Fibroblast of skin of abdomen (primary cell): Measurements from ENCODE around the gene SMAD3.

Experiments used
- DNase-seq: peaks from one replicate; pipeline ENCODE4 v3.0.0-alpha.2; 2013

The SMAD3 gene

DNA sequence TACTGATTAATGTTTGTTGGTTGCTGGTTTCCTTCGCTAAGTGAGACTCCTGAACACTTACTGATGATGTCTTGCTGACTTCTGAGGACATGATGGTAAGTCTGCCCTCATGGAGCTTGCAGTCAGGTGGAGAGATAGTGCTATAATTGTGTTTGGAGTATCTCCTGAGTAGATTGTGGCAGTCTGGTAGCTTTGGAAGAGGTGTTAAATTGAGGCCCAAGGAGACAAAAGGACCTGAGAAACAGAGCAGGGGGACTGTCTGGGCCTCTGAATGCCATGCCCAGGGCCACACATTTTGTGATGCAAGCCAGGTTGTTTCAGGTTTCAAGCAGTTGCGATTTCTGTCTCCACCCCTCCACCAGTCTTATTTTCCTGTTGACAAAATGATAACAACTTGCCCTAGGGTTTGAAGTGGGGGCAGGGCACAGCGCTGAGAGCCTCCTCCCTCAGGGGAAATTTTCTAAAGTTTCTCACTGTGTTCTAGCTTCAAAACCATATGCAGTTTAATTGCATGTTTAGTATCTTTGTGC, 16.7 kb downstream of the SMAD3 start:
- no peak for DNase-seq

DNA sequence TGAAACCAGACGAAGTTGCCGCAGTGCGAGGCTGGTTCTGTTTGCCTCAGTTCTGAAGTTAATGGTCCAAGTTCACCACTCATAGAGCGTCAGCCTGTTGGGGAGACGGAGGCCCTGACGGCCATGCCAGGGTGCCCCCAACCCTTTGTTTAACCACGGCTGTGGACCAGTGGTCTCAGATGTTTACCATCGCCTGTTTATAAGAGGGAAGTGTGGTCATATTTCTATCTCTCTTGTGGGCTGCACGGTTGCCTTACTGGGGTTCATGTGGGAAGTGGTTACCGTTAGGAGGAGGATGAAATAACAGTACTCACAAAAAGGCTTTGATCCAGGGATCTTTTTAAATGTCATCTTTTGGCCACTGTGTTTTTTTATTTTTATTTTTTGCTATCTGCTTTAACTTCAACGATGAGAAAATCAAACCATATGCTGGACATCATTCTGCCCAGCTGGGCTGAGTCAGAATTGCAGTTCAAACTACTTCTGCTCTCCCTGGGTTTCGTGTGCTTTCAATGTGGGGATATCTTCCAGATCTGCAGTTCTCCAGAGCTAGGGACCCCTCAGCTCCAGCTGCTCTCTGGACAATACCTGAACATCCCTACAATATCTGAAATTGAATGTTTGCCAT, 17.8 kb downstream of the SMAD3 start:
- DNase-seq: no peak

DNA sequence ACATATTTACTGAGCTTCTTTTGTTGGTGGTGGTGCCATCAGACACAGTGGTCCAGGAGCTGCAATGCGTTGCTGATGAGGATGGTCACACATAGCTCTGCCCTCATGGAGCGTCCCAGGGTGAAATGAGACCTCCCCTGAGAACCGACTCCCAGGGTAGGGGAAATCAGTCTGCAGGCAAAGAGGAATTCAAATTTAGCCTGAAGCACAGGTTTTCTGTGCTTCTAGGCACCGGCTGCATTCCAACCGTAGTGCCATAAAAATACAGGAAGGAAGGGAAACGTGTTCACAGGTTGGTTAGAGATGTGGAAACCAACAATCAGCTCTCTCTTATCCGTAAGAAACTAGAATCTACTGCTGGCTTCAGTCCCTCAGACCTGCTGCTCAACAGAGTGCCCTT, 19.2 kb downstream of the SMAD3 start:
- no peak for DNase-seq

DNA sequence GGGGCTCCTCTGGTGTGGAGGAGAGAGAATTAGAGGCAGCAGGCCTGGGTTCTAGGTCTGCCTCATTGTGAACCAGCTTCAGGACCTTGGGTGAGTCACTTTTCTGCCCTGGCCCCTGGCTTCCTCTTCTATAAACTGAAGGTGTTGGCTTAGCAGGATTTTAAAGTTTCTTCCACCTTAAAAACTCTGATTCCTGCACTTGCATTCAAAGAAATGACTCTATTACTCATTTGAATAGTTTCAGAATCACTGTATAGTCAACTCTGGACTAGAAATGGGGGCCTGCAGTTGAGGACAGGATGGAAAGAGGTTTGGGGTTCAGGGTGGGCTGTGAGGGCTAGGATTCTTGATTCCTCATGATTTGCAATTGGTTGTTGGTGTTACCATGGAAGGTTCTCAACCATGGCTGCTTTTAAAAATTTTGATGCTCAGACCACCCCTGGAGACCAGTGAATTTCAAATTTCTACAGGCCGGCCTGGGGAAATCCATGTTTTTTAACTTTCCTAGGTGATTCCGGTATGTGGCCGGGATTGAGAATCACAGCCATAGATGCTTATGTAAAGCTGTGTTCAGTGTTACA, 19.9 kb downstream of the SMAD3 start:
- DNase-seq: no peak

DNA sequence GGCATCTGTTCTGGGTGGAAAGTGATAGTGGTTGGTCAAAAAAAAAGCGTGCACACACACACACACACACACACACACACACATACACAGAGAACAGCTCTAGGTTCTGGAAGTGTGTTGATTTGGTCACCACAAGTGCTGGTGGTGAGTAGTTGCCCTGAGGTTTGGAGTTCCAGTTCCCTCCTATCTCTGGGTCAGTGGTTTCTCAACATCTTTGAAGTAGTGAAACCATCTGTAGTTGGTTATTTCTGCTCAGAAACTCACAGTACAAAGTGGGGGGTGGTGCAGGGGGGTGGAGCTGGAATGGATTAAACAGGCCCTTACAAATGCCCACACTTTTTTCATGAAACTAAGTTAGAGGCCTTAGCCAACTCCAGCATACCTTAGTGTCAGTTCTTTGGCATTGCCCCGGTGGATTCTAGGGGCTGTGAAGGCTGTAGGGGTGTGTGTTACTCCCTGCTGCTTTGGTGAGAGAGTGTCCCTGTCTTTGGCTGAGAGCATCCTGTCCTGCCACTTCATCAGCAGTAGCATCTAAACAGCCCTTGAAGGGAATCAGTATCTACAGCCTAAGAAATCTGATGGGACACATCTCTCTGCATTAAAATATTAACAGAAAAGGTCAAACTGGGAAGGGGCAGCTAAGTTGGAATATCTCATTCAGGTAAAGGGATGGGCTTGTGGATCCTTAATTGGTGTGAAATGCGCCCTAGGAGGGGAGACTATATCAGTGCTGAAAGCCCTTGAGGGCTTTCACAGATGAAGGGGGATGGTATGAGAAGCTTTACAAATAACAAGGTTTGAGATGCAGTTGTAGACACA, 20.6 kb downstream of the SMAD3 start:
- peak; percentile 92 for DNase-seq

DNA sequence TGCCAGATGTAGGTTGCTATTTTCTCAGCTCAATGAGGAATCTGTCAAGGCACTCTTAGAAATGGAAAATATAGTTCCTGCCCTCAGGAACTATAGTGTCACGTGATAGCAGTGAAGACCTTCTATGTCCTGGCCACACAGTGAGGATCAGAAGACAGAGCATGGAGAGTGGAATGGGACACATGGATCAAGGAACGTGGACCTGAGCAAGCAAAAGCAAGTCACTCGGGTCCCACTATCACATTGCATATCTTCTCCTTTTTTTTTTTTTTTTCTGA, 21.2 kb downstream of the SMAD3 start:
- no peak for DNase-seq

DNA sequence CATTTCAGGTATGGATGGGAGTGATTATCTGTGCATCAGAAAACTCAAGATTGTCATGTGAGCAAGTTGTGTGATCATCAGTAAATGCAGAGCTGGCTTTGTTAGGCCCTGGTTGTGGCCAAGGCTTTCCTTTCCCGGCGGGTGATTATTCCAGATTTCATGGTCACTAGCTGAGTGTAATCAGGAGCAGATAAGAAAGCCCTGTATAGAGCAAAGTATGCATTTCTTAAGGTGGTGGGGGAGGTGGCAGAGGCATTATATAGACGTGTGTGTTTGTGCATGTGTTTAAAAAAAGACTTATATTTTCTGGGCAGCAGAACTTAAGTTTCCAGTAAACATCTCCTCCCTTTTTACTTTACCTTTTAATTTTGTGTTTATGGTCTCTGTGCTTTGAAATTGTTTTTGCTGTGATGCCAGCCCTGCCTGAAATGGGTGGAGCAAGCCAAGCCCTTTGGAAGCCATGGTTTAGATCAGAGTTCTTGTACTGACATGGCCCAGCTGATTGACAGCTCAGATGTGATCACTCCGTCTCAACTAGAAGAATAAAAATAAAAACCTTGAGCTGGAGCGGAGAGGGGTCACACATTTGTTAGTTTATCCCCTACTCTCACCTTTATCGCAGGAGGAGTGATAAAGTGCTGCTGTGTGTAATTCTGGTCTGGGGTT, 22.2 kb downstream of the SMAD3 start:
- DNase-seq: no peak

DNA sequence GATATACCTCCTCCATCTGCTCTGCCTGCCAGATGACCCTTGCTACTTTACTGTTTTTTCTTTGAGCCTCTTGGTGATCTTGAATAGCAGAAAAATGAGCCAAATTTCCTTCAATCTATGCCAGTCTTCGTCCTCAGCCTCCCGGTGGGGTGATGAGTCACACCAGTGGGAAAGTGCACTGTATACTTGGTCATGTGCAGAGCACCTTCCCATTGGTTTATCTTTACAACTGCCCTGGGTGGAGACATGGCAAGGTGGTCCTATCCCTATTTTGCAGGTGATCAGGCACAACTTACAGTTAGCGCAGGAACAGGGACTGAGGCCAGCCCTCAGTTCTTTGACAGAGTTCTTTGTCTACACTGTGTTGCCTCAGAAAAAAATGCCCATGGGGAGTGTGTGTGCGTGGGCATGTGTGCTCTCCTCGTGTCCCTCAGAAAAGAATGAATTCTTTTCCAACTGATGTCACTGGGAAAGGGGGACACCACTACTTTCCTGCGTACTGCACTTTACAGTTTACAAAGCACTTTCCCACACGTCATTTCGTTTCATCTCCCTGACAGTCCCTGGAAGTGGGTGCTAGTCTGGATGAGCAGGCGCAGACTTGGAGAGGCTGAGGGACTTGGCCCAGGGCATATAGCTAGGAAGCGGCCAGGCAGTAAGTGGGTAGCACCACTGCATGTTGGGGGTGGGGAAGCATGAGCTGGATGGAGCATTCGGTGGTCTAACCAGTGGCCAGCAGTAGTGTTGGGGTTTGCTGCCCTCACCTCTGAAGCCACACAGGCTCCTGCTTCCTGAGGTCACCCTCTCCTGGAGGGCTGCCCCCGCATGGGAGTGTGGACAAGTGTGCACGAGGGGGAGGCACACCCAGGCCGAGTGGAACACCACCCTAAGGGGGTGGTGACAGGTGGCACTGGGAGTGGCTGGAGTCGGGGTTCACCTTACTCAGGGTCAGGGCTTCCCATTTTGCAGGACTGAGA, 24.1 kb downstream of the SMAD3 start:
- DNase-seq: peak; percentile 57

DNA sequence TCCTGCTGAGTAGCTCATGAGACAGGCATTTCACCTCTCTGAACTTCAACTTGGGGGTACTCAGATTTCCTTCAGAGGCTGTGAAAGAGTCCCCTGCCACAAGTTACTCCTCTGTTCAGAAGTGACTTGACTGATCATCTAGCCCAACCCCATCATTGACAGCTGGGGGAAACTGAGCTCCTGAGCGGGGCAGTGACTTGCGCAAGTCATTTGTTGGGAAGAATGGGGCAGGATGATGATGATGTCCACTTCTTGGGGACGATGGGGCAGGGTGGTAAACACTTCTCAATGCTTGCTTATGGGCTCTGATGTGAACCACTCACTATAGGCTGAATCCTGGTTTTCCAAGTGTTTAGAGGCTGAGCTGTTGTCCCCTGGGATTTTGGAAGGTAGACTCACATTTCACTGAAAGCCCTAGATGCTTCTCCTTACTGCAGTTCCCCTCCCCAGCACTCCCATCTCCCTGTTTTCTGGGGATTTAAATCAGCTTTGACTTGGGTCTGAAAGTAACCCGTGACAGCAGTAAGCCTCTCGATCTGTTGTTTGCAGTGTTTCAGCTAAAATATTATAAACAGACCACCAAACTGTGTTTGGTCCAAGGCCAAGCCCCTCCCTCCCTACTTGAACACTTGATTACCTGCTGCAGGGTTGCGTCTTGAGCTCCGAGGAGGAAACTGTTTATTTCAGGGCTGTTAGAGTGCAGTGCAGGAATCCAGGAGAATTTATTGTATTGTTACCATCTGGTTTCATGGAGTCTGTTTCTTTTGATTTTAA, 25.1 kb downstream of the SMAD3 start:
- DNase-seq: no peak

DNA sequence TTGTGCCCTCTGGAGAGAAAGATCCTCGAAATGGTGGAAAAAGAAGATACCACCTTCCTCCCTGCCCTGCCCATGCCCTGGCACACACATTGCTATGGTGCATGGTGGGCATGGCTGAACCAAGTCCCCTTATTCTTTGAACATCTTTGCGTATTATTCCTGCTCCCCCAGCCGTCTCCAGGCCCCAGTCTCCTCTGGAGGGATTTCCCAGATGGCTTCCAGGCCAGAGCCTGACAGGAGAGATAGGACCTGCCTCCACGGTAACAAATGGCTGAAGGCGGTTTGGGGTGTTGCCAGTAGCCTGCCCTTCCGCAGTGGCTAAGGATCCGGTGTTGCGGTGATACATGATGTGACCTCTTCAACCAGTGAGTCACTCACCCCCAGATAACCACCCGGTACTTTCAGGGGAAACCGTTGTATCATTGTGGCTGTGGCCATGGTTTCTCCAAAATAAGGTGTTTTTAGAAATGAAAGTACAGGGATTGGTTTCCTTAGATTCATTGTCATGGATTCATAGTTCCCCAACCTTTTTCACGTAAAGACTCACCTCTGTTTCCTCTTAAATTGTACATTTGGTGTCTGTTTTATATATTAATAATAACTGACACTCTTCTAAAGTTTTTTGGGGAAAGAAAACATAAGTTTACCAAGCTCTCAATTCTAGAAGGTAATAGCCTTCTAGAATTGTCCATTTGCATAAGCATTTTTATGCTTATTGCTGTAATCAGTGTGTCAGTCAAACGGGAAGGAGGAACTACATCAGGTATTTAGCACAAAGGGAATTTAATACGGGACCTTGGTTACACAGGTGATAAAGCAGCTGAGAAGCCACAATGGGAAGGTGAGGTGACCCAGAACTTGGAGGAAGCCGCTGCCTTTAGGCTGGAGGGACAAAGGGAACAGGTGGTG, 25.9 kb downstream of the SMAD3 start:
- DNase-seq: peak; percentile 87

DNA sequence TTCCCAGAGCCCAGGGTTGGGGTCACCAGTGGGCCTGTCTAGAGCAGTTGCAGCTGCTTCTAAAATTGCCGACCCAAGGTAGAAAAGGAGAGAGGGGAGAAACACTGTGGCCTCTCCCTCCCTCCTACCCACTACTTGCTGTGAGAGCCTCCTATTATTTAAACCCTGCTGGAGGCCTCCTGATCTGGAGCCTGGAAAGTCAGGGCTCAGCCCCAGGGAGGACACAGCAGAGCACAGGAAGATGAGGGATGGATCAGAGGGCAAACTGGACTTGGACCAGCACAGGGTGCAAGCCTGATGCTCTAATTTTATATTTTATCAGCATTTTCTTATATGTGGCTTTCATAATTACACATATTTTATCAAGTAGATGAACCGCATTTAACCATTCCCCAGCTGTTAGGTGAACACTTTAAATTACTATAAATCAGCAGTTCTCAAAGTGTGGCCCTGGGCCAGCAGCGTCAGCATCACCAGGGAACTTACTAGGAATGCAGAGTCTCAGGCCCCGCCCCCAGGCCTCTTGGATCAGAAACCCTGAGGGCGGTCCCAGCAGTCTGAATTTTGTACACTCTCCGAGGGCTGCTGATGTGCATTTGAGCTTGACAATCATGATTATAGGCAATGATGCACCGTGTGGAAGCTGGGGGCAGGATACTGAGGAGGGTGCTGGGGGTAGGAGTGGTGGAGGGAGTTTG, 26.7 kb downstream of the SMAD3 start:
- DNase-seq: no peak

DNA sequence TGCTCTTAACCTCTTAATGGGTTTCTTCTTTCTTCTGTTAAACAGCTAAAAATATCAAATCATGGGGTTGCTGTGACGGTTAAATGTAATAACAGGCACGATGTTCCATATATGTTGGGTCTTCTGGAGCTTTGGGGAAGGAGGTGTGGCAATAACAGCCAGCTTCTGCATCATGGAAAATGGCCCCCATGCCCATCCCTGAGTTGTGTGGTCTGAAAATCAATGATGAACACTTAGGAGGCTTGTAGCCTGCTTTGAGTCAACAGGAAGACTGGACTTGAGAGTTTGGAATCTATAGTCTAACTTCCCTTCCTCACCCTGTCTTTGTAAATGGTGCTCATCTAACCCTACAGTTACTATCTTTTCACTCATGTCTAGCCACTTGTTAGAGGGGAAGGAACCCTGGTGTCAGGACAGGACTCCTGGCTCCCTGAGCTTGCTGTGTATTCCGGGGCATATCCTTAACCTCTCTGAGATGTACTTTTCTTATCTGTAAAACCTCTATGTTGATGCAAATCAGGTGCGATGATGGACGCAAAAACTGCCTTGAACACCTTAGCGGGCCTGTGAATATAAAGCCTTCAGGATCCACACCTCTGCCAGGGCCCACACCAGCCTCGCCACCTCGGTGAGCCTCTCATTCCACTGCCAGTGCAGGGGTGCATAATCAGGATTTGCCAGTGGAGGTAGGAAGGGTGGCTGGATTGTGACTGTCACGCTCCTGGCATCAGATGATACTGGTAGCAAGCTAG, 27.5 kb downstream of the SMAD3 start:
- no peak for DNase-seq

DNA sequence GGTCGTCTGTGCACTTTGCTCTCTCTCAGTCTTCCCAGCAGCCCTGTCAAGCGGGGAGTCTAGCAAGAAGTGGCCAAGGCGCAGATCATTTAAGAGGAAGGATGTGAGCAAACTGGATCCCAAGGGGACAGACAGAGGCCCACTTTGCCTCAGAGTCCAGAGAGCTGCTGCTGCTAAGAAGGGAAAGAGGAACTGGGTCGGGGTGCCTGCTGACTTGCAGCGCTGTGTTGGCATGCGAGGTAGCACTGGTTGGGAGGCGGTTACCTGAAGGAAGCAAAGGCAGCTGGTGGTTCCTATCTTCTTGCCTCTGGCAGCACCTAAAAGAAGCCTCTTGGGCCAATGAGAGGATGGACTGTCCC, 28.1 kb downstream of the SMAD3 start:
- DNase-seq: no peak

DNA sequence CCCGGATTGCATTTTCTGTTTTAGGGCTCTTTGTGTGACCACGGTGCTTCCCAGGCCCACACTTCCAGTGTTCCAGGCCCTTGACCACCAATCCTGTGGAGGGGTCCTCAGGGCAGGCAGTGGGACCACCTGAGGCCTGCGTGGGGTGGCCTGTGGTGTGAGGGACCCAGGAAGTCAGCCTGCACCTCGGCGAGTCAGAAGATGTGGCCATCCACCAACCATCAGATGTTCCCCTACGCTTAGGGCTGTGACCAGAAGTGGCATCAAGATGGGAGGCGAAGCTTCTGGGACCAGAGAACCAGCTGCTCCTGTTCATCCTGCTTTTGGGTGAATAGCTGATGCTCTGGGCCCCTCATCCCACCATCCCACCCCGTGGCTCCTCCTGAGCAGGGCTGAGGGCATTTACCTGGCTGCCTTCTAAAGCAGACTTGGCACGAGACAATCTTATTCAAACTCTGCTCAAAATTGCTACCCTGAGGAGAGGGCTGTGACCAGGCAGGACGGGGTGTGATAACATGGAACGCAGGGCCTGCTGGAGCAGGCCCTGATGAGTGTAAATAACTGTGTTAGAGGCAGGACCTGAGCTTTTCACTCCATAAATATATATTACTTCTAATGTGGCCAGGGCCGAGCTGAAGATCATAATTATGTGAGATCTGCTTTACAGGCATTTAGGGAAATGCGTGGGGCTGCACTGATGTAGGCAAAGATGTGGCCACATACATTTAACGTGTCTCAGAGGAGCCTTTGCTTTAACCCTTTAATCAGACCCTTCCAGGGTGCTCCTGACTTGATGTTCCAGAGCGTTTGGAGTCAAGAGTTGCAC, 28.8 kb downstream of the SMAD3 start:
- no peak for DNase-seq

DNA sequence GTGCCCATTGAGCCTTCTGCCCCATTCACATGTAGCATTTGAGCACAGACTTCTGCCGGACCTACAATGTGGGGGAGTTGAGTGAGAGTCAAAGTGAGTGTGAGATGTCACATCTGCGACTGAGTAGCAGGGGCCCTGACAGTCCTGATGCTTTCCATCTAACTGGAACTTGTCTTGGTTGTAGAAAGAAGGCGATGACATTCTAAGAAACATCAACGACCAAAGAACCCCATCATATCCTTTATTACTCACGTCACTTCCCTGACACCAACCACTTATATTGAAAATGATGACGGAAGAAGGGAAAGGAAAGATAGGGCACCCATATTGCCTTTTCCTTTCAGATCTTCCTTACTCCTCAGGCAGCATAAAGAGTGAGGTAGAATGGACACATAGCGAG, 30.5 kb downstream of the SMAD3 start:
- no peak for DNase-seq

DNA sequence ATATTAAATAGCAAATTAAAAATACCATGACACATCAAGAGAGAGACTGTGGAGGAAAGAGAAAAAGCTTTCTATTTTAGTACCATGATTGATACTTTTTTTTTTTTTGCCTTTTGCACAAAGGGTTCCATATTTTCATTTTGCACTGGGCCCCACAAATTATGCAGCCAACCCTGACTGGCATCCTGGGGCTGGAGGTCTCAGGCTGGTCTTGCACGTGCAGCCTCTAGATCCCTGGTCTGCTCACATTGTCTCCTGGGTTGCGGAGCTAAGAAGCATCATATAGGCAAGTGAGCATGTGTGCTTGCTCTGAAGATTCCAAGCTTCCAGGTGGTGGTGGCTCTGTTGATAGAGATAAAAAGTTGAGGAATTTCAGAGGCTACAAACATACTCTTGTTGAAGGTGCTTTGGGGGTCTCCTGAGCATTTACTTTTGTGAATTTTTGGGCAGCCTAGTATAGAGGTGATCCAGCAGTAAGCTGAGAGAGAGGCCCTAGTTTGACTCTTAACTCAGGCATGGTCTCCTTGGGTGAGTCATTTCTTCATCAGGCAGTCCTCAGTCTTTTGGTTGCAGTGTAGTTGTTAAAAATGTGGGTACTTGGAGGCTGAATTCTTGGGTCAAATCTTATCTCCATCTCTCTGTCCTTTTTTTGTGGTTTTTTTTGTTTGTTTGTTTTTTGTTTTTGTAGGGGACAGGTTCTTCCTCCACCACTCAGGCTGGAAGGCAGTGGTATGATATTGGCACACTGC, 31.3 kb downstream of the SMAD3 start:
- DNase-seq: peak; percentile 47

DNA sequence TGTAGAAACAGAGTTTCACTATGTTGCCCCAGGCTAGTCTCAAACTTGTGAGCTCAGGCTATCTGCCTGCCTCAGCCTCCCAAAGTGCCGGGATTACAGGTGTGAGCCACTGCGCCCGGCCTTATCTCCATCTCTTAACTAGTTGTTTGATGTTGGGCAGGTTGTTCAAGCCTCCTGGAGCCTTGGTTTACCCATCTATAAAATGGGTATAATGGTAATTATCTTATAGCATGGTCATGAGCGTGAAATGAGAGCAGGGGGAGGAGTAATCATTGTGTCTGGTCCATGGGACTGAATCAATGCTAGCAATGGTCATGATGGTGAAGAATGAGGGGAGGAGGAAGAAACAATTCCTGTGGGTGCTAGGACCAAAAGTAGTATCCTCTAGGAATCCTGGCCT, 32.0 kb downstream of the SMAD3 start:
- no peak for DNase-seq
